ENCODE measurements around the gene TESMIN. TPM values are rescaled to one million over a fixed set of nuclear protein-coding genes. Genes with fewer than 3 reads are reported as not detected.

TESMIN gene
- total RNA-seq, 2 experiments from 2014 or later, result 3.4 to 4.9 TPM

GRCh38 chr11:68690671-68691401, 60.5 kb downstream of the TESMIN start:
- ChIA-PET CTCF (interaction anchor here (0.9 to 1.3 kb wide), 2 partner anchors 11 to 36 kb away, joined by 3 read pairs; no protein-coding TSS in a partner anchor), POLR2A (interaction anchor here (0.6 to 1.1 kb wide), 2 partner anchors 28 to 36 kb away, joined by 3 read pairs; no protein-coding TSS in a partner anchor)
- Mint-ChIP-seq H3K4me1 (ENCODE audit: low read depth) (peaks cover 16% of the 10 kb centered on the region), H3K36me3 (ENCODE audit: low read depth) (no peaks in the 10 kb centered on the region), H3K9me3 (no peaks in the 10 kb centered on the region), H3K27ac (no peak overlapping the region), H3K4me3 (no peak overlapping the region), H3K27me3 (peaks cover 9% of the 10 kb centered on the region)
- DNase-seq (peak; percentile 67), ATAC-seq (peak; percentile 79)
- TF ChIP-seq CTCF (IDR thresholded peaks at IDR 0.05), result peak; percentile 32
- intact Hi-C loops (cut with micrococcal nuclease), result no loop called here

GRCh38 chr11:68689737-68690625, 61.3 kb downstream of the TESMIN start:
- intact Hi-C loops (cut with micrococcal nuclease), result no loop called here
- no peak for DNase-seq
- H3K9me3 Mint-ChIP-seq, result no peaks in the 10 kb centered on the region
- H3K27ac Mint-ChIP-seq, result no peak overlapping the region
- H3K4me1 Mint-ChIP-seq (ENCODE audit: low read depth), result peaks cover 16% of the 10 kb centered on the region
- CTCF ChIA-PET, result no interaction called here
- POLR2A ChIA-PET, result interaction anchor here (0.6 to 0.7 kb wide), 2 partner anchors 36 to 622 kb away, joined by 3 read pairs; no protein-coding TSS in a partner anchor
- H3K27me3 Mint-ChIP-seq, result peaks cover 16% of the 10 kb centered on the region
- no peaks in the 10 kb centered on the region for H3K36me3 Mint-ChIP-seq (ENCODE audit: low read depth)
- ATAC-seq, result no peak
- TF ChIP-seq CTCF (IDR thresholded peaks at IDR 0.05), result no peak
- no peak overlapping the region for H3K4me3 Mint-ChIP-seq

GRCh38 chr11:68688881-68689280, 62.4 kb downstream of the TESMIN start:
- Mint-ChIP-seq H3K4me3 (no peak overlapping the region), H3K36me3 (ENCODE audit: low read depth) (no peaks in the 10 kb centered on the region), H3K27ac (no peak overlapping the region), H3K4me1 (ENCODE audit: low read depth) (peaks cover 16% of the 10 kb centered on the region), H3K9me3 (no peaks in the 10 kb centered on the region), H3K27me3 (peaks cover 18% of the 10 kb centered on the region)
- intact Hi-C loops (cut with micrococcal nuclease), result no loop called here
- no peak for TF ChIP-seq CTCF (IDR thresholded peaks at IDR 0.05)
- DNase-seq (no peak), ATAC-seq (no peak)
- CTCF ChIA-PET, result no interaction called here
- POLR2A ChIA-PET, result interaction anchor here (0.7 kb wide), 1 partner anchor 623 kb away, joined by 3 read pairs; no protein-coding TSS in a partner anchor

GRCh38 chr11:68687986-68688385, 63.3 kb downstream of the TESMIN start:
- intact Hi-C loops (cut with micrococcal nuclease), result no loop called here
- Mint-ChIP-seq H3K27ac (no peak overlapping the region), H3K9me3 (no peaks in the 10 kb centered on the region), H3K27me3 (peaks cover 25% of the 10 kb centered on the region), H3K4me3 (no peak overlapping the region), H3K4me1 (ENCODE audit: low read depth) (peaks cover 17% of the 10 kb centered on the region), H3K36me3 (ENCODE audit: low read depth) (no peaks in the 10 kb centered on the region)
- ChIA-PET CTCF (no interaction called here), POLR2A (no interaction called here)
- no peak for ATAC-seq
- DNase-seq, result no peak
- TF ChIP-seq CTCF (IDR thresholded peaks at IDR 0.05), result no peak

- peaks cover 30% of the 10 kb centered on the region for H3K27me3 Mint-ChIP-seq
These were observed 64.0 kb downstream of the TESMIN start for GRCh38 chr11:68687311-68687710.

More at GRCh38 chr11:68687311-68687710, 64.0 kb downstream of the TESMIN start:
- no peaks in the 10 kb centered on the region for H3K9me3 Mint-ChIP-seq
- ChIA-PET CTCF (no interaction called here), POLR2A (no interaction called here)
- H3K27ac Mint-ChIP-seq, result no peak overlapping the region
- no peak for TF ChIP-seq CTCF (IDR thresholded peaks at IDR 0.05)
- intact Hi-C loops (cut with micrococcal nuclease), result no loop called here
- no peaks in the 10 kb centered on the region for H3K36me3 Mint-ChIP-seq (ENCODE audit: low read depth)
- no peak for ATAC-seq
- H3K4me1 Mint-ChIP-seq (ENCODE audit: low read depth), result peaks cover 22% of the 10 kb centered on the region
- no peak overlapping the region for H3K4me3 Mint-ChIP-seq
- no peak for DNase-seq
